Activated T-cell treated with anti-CD3 and anti-CD28 coated beads, Interleukin-2, amount 50 U/mL, for 72 hours (primary cell): ENCODE data around the gene P2RX7. TPM values are rescaled to one million over a fixed set of nuclear protein-coding genes. Genes with fewer than 3 reads are reported as not detected.
A peak's percentile ranks its signal among the peaks of the same experiment; 100 is the strongest.

ENCODE experiments used
- ATAC-seq, 2 donors: fragments of 150-1000 bp; cut with Tn5 transposase; replicated peaks in 1 of 2; 2 replicates each; pipeline ENCODE4 v1.10.0; 2021; ENCODE audit warnings: moderate library complexity in 2 of 2, mild to moderate bottlenecking in 1 of 2
- DNase-seq, 2 donors: peaks; one replicate each; pipeline ENCODE4 v3.0.0; 2021 to 2022; ENCODE audit warnings: mixed read lengths in 1 of 2
- H3K27ac Mint-ChIP-seq: one replicate; pipeline ENCODE4 v1.8.0; 2022; ENCODE audit warnings: mild to moderate bottlenecking, moderate library complexity, mixed read lengths
- H3K27me3 Mint-ChIP-seq: one replicate; pipeline ENCODE4 v1.8.0; 2022; ENCODE audit warnings: low read depth, mixed read lengths
- H3K36me3 Mint-ChIP-seq, 2 donors: one replicate each; pipeline ENCODE4 v1.8.0; 2022; ENCODE audit warnings: mixed read lengths in 2 of 2, mild to moderate bottlenecking in 1 of 2; ENCODE audit not compliant: insufficient read depth in 2 of 2
- H3K4me1 Mint-ChIP-seq: one replicate; pipeline ENCODE4 v1.8.0; 2022; ENCODE audit warnings: low read depth, mixed read lengths
- H3K4me3 Mint-ChIP-seq, 2 donors: one replicate each; pipeline ENCODE4 v1.8.0; 2022; ENCODE audit warnings: mild to moderate bottlenecking in 2 of 2, mixed read lengths in 2 of 2, moderate library complexity in 2 of 2
- H3K9me3 Mint-ChIP-seq, 2 donors: one replicate each; pipeline ENCODE4 v1.8.0; 2022; ENCODE audit warnings: mixed read lengths in 2 of 2
- total RNA-seq, 2 donors: library from RNA; stranded (reverse); gene quantifications; one replicate each; pipeline ENCODE4 v1.2.3, GENCODE V29; 2022

The P2RX7 gene
- total RNA-seq, 2 donors from 2014 or later, result 12.6 to 14.8 TPM

GRCh38 chr12:121093487-121093891, 39.2 kb upstream of the P2RX7 start:
- Mint-ChIP-seq H3K4me1 (peaks cover 35% of the 10 kb centered on the region), H3K27me3 (peaks cover 13% of the 10 kb centered on the region), H3K9me3 (no peaks in the 10 kb centered on the region), H3K4me3 (no peak overlapping the region), H3K36me3 (no peaks in the 10 kb centered on the region), H3K27ac (no peak overlapping the region)
- ATAC-seq, result no peak
- DNase-seq, result no peak

DNA sequence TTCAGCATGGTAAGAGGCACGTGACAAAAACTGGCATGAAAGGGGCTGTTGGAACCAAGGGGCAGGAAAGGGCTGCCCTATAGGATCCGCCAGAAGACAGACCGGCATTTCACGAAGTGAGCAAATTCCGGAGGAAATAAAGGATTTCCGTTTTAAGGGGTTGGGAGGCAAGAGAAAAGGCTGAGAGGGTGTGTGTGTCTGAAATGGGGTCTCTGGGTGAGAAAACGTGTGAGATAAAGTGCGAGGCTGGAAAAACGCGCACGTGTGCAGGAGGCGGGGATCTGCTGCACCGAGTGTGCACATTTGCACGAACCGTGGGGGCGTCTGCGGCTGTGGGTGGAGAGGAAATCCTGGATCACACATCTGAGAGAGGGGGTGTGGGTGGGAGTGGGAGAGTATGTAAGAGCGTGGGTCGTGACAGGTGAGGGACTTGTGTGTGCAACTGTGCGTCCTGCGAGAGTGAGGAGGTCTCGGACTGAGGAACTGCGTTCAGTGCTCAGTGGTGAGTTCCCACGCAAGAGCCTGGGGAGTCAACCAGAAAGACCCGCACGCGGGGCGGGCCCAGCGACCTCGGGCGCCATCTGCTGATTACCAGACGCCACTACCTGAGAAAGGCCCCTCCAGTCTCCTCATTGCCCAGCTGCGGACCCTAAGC, 37.0 kb upstream of the P2RX7 start:
- H3K36me3 Mint-ChIP-seq, result peaks cover 2% of the 10 kb centered on the region in 2 donors
- H3K27me3 Mint-ChIP-seq, result peaks cover 13% of the 10 kb centered on the region
- peaks cover 4 to 6% of the 10 kb centered on the region in 2 donors for H3K9me3 Mint-ChIP-seq
- peak; percentile 93 for ATAC-seq
- H3K4me1 Mint-ChIP-seq, result peaks cover 34% of the 10 kb centered on the region
- DNase-seq, result peak; percentile 84 to 86
- H3K27ac Mint-ChIP-seq, result no peak overlapping the region
- H3K4me3 Mint-ChIP-seq, result peak overlapping the region; percentile 72 to 77

- no peak for ATAC-seq
- Mint-ChIP-seq H3K27ac (no peak overlapping the region), H3K9me3 (peaks cover 4 to 6% of the 10 kb centered on the region in 2 donors)
Measured at GRCh38 chr12:121096199-121096798, 36.4 kb upstream of the P2RX7 start.

GRCh38 chr12:121099779-121100178, 32.9 kb upstream of the P2RX7 start:
- Mint-ChIP-seq H3K4me1 (peaks cover 19% of the 10 kb centered on the region), H3K9me3 (peaks cover 4 to 6% of the 10 kb centered on the region in 2 donors), H3K27ac (no peak overlapping the region), H3K27me3 (peaks cover 12% of the 10 kb centered on the region), H3K36me3 (peaks cover 2% of the 10 kb centered on the region in 2 donors), H3K4me3 (no peak overlapping the region)
- ATAC-seq, result no peak
- no peak for DNase-seq

More at GRCh38 chr12:121096199-121096798, 36.4 kb upstream of the P2RX7 start:
- H3K27me3 Mint-ChIP-seq, result peaks cover 13% of the 10 kb centered on the region
- H3K36me3 Mint-ChIP-seq, result peaks cover 2% of the 10 kb centered on the region in 2 donors
- H3K4me3 Mint-ChIP-seq, result peak overlapping the region; percentile 72 to 77
- H3K4me1 Mint-ChIP-seq, result peaks cover 34% of the 10 kb centered on the region
- no peak for DNase-seq

DNA sequence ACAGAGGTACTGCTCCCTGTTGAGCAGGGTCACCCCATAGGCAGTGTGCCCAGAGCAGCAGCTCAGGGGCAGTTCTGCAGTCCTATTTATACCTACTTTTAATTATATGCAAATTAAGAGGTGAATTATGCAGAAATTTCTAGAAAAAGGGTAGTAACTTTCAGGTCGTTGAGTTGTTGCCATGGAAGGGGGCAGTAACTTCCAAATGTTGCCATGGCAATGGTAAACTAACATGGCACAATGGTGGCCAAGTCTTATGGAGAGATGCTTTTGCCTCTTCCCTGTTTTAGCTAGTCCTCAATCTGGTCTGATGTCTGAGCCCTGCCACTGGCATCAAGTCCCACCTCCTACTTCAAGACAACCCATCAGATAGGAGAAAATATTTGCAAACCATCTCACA, 30.4 kb upstream of the P2RX7 start:
- H3K27me3 Mint-ChIP-seq, result no peaks in the 10 kb centered on the region
- no peak for DNase-seq
- peaks cover 4 to 6% of the 10 kb centered on the region in 2 donors for H3K9me3 Mint-ChIP-seq
- ATAC-seq, result no peak
- peaks cover 2% of the 10 kb centered on the region in 2 donors for H3K36me3 Mint-ChIP-seq
- H3K4me3 Mint-ChIP-seq, result no peak overlapping the region
- no peak overlapping the region for H3K27ac Mint-ChIP-seq
- no peaks in the 10 kb centered on the region for H3K4me1 Mint-ChIP-seq

DNA sequence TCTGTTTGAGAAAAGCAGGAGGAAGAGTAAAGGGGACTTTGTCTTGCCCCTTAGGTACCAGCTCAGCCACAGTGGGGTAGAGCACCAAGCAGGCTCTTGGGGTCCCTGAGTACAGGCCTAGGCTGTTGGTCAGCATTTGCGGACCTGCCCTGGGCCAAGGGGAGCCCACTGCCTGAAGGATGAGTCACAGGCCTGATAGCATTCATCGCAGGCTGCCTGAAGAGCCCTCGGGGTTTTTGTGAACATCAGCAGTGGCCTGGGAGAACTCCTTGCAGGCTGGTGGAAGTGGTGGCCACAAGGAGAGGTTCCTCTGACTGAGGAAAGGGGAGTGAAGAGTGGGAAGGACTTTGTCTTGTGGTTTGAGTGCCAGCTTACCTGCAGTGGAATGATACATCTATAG, 25.0 kb upstream of the P2RX7 start:
- Mint-ChIP-seq H3K27ac (no peak overlapping the region), H3K9me3 (no peaks in the 10 kb centered on the region), H3K27me3 (no peaks in the 10 kb centered on the region), H3K4me3 (no peak overlapping the region), H3K36me3 (no peaks in the 10 kb centered on the region), H3K4me1 (peaks cover 6% of the 10 kb centered on the region)
- ATAC-seq (no peak), DNase-seq (no peak)

GRCh38 chr12:121108492-121108891, 24.2 kb upstream of the P2RX7 start:
- no peaks in the 10 kb centered on the region for H3K36me3 Mint-ChIP-seq
- no peak for ATAC-seq
- no peaks in the 10 kb centered on the region for H3K9me3 Mint-ChIP-seq

DNA sequence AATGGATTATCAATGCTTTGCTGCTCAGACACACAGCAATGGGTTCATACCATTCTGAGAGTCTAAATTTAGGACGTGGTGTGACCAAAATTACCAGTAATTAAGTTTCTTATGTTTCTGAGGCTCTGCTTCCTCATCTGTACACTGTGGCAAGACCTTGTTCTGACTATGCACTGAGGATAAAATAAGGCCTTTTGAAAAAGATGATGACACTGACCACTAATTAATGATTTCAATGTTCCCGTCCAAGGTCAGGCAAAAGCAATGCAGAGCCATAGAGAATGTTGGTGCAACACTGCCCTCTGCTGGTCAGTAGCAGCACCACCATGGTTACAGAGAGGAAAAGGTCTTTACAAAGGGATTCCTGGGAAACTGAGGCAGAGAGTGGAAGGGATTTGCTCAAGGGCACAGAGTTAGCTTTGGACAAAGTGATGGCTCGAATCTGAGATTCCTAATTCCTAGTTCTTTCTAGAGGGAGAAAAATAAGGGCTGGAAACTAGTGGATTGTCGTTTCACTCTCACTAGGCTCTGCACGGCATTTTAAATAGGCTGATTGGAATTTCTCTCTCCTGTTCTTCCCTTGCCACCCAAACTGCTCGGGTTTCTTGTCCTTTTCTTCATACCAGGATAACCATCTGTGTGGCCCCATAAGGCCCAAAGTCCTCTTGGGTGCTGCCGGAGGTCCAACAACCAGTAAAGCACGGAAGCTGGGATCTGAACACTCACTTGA, 22.3 kb upstream of the P2RX7 start:
- peak; percentile 64 to 68 for DNase-seq
- no peaks in the 10 kb centered on the region for H3K27me3 Mint-ChIP-seq

More at GRCh38 chr12:121108492-121108891, 24.2 kb upstream of the P2RX7 start:
- Mint-ChIP-seq H3K4me1 (peaks cover 9% of the 10 kb centered on the region), H3K27ac (no peak overlapping the region), H3K4me3 (no peak overlapping the region), H3K27me3 (no peaks in the 10 kb centered on the region)
- DNase-seq, result no peak

DNA sequence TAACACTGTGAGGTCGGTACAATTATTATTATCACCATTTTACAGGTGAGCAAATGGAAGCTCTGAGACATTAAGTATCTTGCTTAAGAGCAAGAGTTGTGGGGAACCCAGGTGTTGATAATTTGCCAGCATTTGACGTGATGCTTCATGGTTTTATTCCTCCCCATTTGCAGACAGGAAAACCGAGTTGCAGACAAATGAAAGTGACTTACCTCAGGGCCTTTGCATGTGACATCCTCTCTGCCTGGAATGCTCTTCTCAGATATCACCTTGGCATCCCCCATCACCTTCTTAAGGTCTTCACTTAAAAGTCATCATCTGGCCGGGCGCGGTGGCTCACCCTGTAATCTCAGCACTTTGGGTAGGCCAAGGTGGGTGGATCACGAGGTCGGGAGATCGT, 21.0 kb upstream of the P2RX7 start:
- no peak for ATAC-seq
- no peaks in the 10 kb centered on the region for H3K36me3 Mint-ChIP-seq

More for the DNA sequence above, 22.3 kb upstream of the P2RX7 start:
- no peak overlapping the region for H3K4me3 Mint-ChIP-seq
- H3K4me1 Mint-ChIP-seq, result peaks cover 18% of the 10 kb centered on the region
- no peak overlapping the region for H3K27ac Mint-ChIP-seq
- no peaks in the 10 kb centered on the region for H3K9me3 Mint-ChIP-seq
- H3K36me3 Mint-ChIP-seq, result no peaks in the 10 kb centered on the region
- ATAC-seq, result peak; percentile 62 to 86

GRCh38 chr12:121112496-121112895, 20.2 kb upstream of the P2RX7 start:
- Mint-ChIP-seq H3K27me3 (no peaks in the 10 kb centered on the region), H3K36me3 (no peaks in the 10 kb centered on the region), H3K9me3 (no peaks in the 10 kb centered on the region), H3K4me3 (no peak overlapping the region), H3K4me1 (peaks cover 18% of the 10 kb centered on the region), H3K27ac (no peak overlapping the region)
- no peak for ATAC-seq
- no peak for DNase-seq

More for the DNA sequence above, 21.0 kb upstream of the P2RX7 start:
- Mint-ChIP-seq H3K27me3 (no peaks in the 10 kb centered on the region), H3K4me3 (no peak overlapping the region), H3K27ac (no peak overlapping the region), H3K4me1 (peaks cover 18% of the 10 kb centered on the region), H3K9me3 (no peaks in the 10 kb centered on the region)
- no peak for DNase-seq

GRCh38 chr12:121113057-121113456, 19.6 kb upstream of the P2RX7 start:
- Mint-ChIP-seq H3K4me3 (no peak overlapping the region), H3K27ac (no peak overlapping the region), H3K27me3 (no peaks in the 10 kb centered on the region), H3K4me1 (peaks cover 18% of the 10 kb centered on the region), H3K9me3 (no peaks in the 10 kb centered on the region), H3K36me3 (no peaks in the 10 kb centered on the region)
- ATAC-seq (peak; percentile 13 to 66), DNase-seq (no peak)

- Mint-ChIP-seq H3K4me1 (peaks cover 18% of the 10 kb centered on the region), H3K36me3 (no peaks in the 10 kb centered on the region), H3K27me3 (no peaks in the 10 kb centered on the region), H3K9me3 (no peaks in the 10 kb centered on the region), H3K4me3 (no peak overlapping the region), H3K27ac (no peak overlapping the region)
- ATAC-seq (peak; percentile 18 to 49), DNase-seq (peak in 1 of 2 donors; percentile 23)
Measured at GRCh38 chr12:121114019-121114639, 18.5 kb upstream of the P2RX7 start.

- no peaks in the 10 kb centered on the region for H3K9me3 Mint-ChIP-seq
- H3K27ac Mint-ChIP-seq, result no peak overlapping the region
- H3K4me1 Mint-ChIP-seq, result peaks cover 18% of the 10 kb centered on the region
- ATAC-seq (no peak), DNase-seq (no peak)
- H3K36me3 Mint-ChIP-seq, result no peaks in the 10 kb centered on the region
- no peak overlapping the region for H3K4me3 Mint-ChIP-seq
- H3K27me3 Mint-ChIP-seq, result no peaks in the 10 kb centered on the region
Measured at GRCh38 chr12:121114806-121115205, 17.9 kb upstream of the P2RX7 start.
